Adrenal gland (tissue), 12 donors: Measurements from ENCODE around the gene UNC93A. TPM values are rescaled to one million over a fixed set of nuclear protein-coding genes. Genes with fewer than 3 reads are reported as not detected.
"Not testable (repeated sequence)": the region's sequence is repeated elsewhere in the genome, so short reads cannot be mapped to it uniquely, and the experiment has no call there.

ENCODE experiments used
- DNase-seq, 7 donors: peaks; one replicate each; pipeline ENCODE4 v3.0.0-alpha.2; 2019 to 2020
- H3K27ac ChIP-seq, 5 donors: fragments of 200-600 bp; sonication (generic) in 4 of 5; 1 replicate in 3 of 5; 2 replicates in 2 of 5; pipeline versions ENCODE4 v1.5.1 to v1.8.0; 2016 to 2020; ENCODE audit warnings: mild to moderate bottlenecking in 1 of 5
- H3K27me3 ChIP-seq: fragments of 200-600 bp; 2 replicates; pipeline ENCODE4 v1.8.0; 2021
- H3K36me3 ChIP-seq, 2 donors: fragments of 200-600 bp; replicated peaks in 1 of 2; 1 replicate in 1 of 2; 2 replicates in 1 of 2; pipeline versions ENCODE4 v1.5.1 to v1.8.0; 2018 to 2022
- H3K4me1 ChIP-seq, 2 donors: fragments of 200-600 bp; replicated peaks in 1 of 2; 1 replicate in 1 of 2; 2 replicates in 1 of 2; pipeline versions ENCODE4 v1.5.1 to v1.8.0; 2018 to 2021
- H3K4me3 ChIP-seq, 4 donors: fragments of 200-600 bp; sonication (generic) in 3 of 4; one replicate each; pipeline ENCODE4 v1.5.1; 2016 to 2018
- H3K9me3 ChIP-seq, 3 donors: fragments of 200-600 bp; sonication (generic) in 1 of 3; replicated peaks in 1 of 3; 1 replicate in 2 of 3; 2 replicates in 1 of 3; pipeline versions ENCODE4 v1.5.1 to v1.8.0; 2016 to 2021
- CTCF ChIP-seq, 6 experiments: fragments of 450-650 bp in 4 of 6; fragments of 200-600 bp in 2 of 6; sonication (generic) in 1 of 6; IDR thresholded peaks; 1 replicate in 5 of 6; 2 replicates in 1 of 6; pipeline versions ENCODE4 v1.5.1 to v1.8.0; 2016 to 2021; ENCODE audit warnings: antibody characterized with exemption in 6 of 6, mild to moderate bottlenecking in 2 of 6, moderate library complexity in 1 of 6
- POLR2A ChIP-seq, 2 donors: fragments of 450-650 bp; IDR thresholded peaks; one replicate each; pipeline ENCODE4 v1.6.1; 2017; ENCODE audit warnings: antibody characterized with exemption in 2 of 2, mild to moderate bottlenecking in 2 of 2, moderate library complexity in 1 of 2
- WGBS, 4 donors: extraction: QIAGEN DNeasy Blood & Tissue Kit in 2 of 4; methylation state at CpG; one replicate each; pipeline versions ENCODE4 v1.1.5 to v1.1.7; 2013 to 2017; 5-methylcytosine and 5-hydroxymethylcytosine counted together
- intact Hi-C, 2 donors: fragments of 100-400 bp; cut with DNase I; formaldehyde crosslinking; loops; one replicate each; pipeline versions ENCODE4 v1.14.1 to v1.15.0; 2022 to 2023
- polyA plus RNA-seq, 3 donors: library from polyadenylated mRNA; stranded (reverse); fragments of 200-250 nt in 2 of 3; fragments of 350-450 nt in 1 of 3; fragmentation: Illumina TruSeq in 1 of 3; extraction: RNeasy Lipid Tissue Mini Kit (QIAGEN cat#74804) in 1 of 3; gene quantifications; one replicate each; pipeline ENCODE4 v1.2.3, GENCODE V29; 2013 to 2014
- total RNA-seq, 9 donors: library from RNA; depleted of rRNA in 4 of 9; stranded (reverse); fragments of >200 nt in 4 of 9; fragments of 120-200 nt in 1 of 9; fragmentation: NEBNext Ultra II Directional in 1 of 9; extraction: Animal tissue kit (Norgen Biotek cat#: 25700) in 1 of 9; gene quantifications; one replicate each; pipeline versions ENCODE4 v1.1.0 to v1.2.4, GENCODE V29; 2013 to 2023
- donor health status: healthy with polysubstance abuse.
- donor health status: Bipolar disorder and iron deficiency.
- donor health status: DM: yes; HTN: yes; CAD: no.
- donor health status: DM: no; HTN: no; CAD: no.
- donor health status: DM: no; HTN: no; CAD: no.
- donor health status: DM: yes; HTN: yes; CAD: no.

The UNC93A gene
- total and polyA plus RNA-seq, 12 donors = not detected

DNA sequence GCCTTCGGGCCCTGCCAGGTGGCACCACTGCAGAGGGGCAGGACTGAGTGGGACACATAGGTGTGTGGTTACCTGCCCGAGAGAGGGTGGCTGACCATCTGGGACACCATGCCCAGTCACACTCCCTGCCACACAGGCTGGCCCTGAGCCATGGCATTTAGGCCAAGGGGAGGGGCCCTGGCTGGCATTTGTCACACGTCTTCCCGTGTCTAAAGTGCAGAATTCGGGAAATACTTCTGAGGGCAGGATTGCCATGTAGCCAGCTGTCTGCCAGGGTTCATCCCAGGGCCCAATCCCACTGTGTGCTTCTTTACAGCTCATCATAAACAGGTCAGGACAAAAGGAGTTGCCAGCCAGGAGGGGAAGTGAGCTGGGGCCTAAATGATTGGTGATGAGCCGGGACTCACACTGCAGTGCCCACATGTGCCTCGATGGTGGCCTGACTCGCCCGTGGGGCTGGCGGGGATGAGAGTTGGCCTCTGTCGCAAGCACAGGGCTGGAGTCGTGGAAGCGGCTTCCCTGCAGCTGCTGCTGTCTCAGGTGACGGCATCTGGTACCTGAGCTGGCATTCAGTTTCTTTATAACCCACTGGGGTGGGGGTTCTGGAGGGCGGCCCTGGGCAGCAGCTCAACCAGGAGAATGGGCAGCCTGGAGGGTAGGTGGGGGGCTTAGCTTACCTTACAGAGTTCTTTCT is 5.9 kb upstream of the UNC93A start:
- Histone ChIP-seq H3K4me3 (no peak overlapping the region), H3K9me3 (no peaks in the 10 kb centered on the region), H3K36me3 (no peaks in the 10 kb centered on the region), H3K4me1 (no peaks in the 10 kb centered on the region), H3K27me3 (no peaks in the 10 kb centered on the region), H3K27ac (no peak overlapping the region)
- DNase-seq = no peak
- intact Hi-C loops = loop anchor here (10.0 kb wide), 1 partner anchor 60 kb away; no protein-coding TSS in a partner anchor
- WGBS, 4 donors = 78 to 86% (median 80%) methylated on average over 13 to 15 of the region's 15 CpGs
- no peak for TF ChIP-seq POLR2A (IDR thresholded peaks at IDR 0.05)
- no peak for TF ChIP-seq CTCF (IDR thresholded peaks at IDR 0.05)

DNA sequence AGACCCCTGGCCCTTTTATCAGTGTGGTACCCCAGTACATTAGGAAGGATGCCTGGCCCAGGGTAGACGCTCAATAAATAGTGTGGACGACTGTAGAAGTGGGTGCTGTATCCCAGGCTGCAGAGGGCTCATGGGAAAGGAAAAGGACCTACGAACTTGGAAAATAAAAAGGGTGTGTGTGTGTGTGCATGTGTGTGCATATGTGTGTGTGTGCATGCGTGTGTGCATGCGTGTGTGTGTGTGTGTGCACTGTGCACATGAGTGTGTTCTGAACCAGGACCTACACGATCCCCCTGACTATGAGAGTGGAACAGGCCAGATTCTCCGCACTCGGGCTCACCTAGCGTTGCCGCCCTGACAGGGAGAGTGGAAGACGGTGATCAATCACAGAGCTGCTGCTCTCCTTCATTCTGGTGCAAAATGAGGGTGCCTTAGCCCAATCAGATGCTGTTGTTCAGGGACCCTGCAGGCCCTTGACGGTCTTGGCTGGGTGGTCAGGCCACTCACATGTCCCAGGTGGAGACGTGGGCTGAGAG is 3.5 kb upstream of the UNC93A start:
- no peaks in the 10 kb centered on the region for H3K27me3 ChIP-seq
- WGBS, 4 donors = 81 to 87% (median 85%) methylated on average over 9 to 13 of the region's 13 CpGs
- no peak overlapping the region for H3K4me3 ChIP-seq
- H3K4me1 ChIP-seq = no peaks in the 10 kb centered on the region
- no peak for DNase-seq
- intact Hi-C loops = loop anchor here (10.0 kb wide), 1 partner anchor 63 kb away; no protein-coding TSS in a partner anchor
- no peak for TF ChIP-seq CTCF (IDR thresholded peaks at IDR 0.05)
- TF ChIP-seq POLR2A (IDR thresholded peaks at IDR 0.05) = no peak
- no peak overlapping the region for H3K27ac ChIP-seq
- H3K36me3 ChIP-seq = no peaks in the 10 kb centered on the region
- H3K9me3 ChIP-seq = no peaks in the 10 kb centered on the region

DNA sequence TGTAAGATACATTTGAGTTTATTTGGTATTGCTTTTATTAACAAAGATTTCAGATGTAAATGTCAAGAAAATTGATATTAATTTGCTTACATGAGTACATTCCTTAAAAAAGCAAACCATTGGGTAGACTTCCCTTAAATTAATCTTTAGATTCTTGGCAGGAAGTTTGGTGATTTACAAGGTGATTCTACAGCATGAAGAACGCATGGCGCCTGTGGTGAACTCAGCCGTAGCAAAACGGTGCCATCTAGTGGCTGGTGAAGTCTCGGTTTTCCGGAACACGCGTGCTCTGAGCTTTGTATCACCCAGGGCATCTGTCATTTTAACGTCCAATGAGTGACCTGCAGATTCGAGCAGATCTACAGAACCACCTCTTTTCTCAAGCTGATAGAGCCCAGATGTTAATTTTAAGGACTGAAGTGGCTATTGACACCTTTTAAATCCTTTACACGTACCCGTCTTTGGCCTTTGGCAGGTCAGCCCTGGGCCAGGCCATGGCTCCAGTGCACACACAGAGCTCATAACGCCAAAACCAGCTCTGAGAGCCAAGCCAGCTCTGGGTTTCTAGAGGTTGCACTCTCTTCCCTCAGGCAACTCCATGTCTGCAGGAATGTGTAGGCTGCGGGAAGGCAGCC is 2.4 kb upstream of the UNC93A start:
- not testable (repeated sequence) for H3K36me3 ChIP-seq, H3K4me3 ChIP-seq, H3K27me3 ChIP-seq, H3K9me3 ChIP-seq, H3K4me1 ChIP-seq, H3K27ac ChIP-seq
- peak in 1 of 7 donors; percentile 41 for DNase-seq
- intact Hi-C loops = loop anchor here (10.0 kb wide), 1 partner anchor 64 kb away; no protein-coding TSS in a partner anchor
- TF ChIP-seq CTCF (IDR thresholded peaks at IDR 0.05) = peak in 5 of 6 experiments; percentile 31 to 64 (median 45)
- WGBS, 4 donors = 13 to 26% (median 23%) methylated on average over 6 to 14 of the region's 14 CpGs

DNA sequence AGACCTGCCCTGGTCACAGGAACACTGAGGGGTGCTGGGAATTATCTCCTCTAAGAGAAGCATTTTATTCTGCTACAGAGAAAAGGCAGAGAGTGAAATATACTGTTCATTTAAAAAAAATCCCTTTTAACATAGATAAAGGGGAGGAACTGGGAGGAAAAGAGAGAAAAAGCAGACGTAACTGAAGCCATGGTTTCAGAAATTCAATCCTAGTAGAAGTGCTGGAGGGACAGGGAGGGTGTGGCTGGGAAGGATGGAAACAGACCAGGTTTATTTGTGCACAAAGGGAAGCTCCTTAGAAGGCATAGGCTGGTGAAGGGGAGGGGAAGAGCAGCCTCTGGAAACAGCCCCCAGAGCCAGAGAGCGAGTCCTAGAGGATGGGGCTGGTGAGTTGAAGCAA is 1.8 kb upstream of the UNC93A start:
- not testable (repeated sequence) for H3K27me3 ChIP-seq, H3K9me3 ChIP-seq, H3K27ac ChIP-seq, H3K36me3 ChIP-seq, DNase-seq, H3K4me3 ChIP-seq, H3K4me1 ChIP-seq
- WGBS, 4 donors = 44 to 76% (median 62%) methylated on average over 1 to 2 of the region's 2 CpGs
- intact Hi-C loops = loop anchor here (10.0 kb wide), 1 partner anchor 64 kb away; no protein-coding TSS in a partner anchor
